Stimulated activated CD4-positive, alpha-beta T cell treated with anti-CD3 and anti-CD28 coated beads, Interleukin-1b, Interleukin-23, amount 100 ng/mL, for 48 hours (primary cell): Measurements from ENCODE around the gene MICAL2.

Source experiments
- DNase-seq: peaks from one replicate; pipeline ENCODE4 v3.0.0-alpha.2; 2020

Gene MICAL2

DNA sequence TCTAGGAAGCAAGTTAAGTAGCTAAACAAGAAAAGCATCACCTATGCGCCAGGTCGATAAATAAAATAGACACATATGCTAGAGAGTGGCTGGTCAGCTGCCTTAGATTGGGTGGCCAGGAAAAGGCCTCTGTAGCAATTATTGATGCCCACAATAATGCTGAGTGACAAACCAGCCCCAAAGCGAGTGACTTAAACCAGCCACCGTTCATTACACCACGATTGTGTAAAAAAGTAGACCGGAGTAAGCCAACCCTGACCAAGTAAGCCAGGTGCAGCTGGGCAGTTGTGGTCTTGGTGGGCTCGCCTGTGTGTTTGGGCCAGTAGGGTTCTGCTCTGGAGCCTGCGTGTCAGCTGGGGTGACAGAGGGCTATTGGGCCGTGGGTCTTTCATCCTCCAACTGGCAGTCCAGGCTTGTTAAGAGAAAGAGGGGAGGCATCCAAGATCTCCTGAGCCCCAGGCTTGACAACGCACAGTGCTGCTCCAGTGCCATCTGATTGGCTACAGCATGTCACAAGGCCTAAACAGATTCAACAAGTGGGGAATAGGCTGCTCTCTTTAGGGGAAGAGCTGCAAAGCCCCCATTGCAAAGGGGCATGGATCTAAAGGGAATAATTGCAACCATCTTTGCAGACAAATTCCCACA, 166.6 kb downstream of the MICAL2 start:
- no peak for DNase-seq

- no peak for DNase-seq
Observed at GRCh38 chr11:12278766-12279671, 168.6 kb downstream of the MICAL2 start.

DNA sequence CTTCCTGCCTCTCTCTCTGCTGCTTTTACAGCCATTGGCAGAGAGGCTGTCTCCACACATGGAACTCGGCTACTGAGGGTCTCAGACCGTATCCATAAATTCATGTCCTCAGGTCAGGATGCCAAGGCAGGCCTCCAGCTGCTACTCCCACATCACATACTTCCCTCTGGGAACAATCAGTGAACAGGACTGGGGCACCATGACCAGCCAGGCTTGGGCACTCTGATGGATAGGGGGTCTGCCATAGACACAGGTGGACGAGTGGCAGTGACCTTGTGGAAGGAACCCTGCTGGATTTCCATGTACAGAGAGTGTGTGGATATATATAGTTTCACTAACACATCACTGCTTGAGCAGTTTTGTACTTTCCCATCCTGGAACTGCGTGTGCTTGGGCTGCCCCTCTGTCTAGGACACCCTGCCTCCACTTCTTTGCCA, 169.3 kb downstream of the MICAL2 start:
- no peak for DNase-seq

- no peak for DNase-seq
Observed at GRCh38 chr11:12280199-12280837, 169.9 kb downstream of the MICAL2 start.

- DNase-seq: peak; percentile 22
Observed at GRCh38 chr11:12280838-12281565, 170.6 kb downstream of the MICAL2 start.

DNA sequence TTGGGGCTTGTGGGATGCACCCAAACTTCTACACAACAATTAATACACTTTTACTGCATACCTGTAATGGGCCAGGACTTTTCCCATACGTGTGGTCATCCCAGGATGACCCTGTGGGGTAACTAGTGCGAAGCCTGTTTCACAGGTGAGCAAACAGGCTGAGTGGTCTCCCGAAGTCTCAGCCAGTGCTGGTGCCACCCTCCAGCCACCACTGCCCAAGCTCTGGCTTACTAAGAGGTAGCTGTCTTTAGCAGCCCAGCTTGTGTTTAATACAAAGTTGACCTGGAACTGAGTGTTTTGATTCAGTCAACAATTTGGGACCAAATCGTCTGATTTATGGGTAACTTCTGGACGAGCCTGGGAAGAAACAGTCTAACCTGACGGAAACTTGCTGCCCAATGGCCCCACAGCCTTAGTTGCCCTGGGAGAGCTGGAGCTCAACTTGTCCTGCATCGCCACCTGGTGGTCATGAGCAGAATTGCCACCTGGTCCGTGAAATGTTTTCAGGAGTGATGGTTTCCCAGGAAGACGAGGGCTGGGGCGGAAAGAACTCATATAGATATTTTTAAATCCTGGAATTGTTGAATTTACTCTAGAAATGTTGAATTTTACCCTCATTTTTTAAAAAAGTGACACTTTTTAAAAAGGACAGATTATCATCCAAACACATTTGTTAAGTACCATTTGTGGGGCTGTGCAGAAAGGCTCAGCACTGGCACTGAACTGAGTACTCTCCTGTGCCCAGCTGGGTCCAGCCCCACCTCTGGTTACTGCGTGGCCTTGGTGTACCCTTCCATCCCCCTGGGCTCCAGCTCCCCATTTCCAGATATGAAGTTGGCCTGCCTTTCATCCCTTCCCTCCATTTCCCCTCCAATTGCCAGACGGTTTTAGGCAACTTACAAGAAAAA, 171.4 kb downstream of the MICAL2 start:
- DNase-seq: peak; percentile 78

GRCh38 chr11:12282676-12283075, 172.3 kb downstream of the MICAL2 start:
- DNase-seq: no peak

DNA sequence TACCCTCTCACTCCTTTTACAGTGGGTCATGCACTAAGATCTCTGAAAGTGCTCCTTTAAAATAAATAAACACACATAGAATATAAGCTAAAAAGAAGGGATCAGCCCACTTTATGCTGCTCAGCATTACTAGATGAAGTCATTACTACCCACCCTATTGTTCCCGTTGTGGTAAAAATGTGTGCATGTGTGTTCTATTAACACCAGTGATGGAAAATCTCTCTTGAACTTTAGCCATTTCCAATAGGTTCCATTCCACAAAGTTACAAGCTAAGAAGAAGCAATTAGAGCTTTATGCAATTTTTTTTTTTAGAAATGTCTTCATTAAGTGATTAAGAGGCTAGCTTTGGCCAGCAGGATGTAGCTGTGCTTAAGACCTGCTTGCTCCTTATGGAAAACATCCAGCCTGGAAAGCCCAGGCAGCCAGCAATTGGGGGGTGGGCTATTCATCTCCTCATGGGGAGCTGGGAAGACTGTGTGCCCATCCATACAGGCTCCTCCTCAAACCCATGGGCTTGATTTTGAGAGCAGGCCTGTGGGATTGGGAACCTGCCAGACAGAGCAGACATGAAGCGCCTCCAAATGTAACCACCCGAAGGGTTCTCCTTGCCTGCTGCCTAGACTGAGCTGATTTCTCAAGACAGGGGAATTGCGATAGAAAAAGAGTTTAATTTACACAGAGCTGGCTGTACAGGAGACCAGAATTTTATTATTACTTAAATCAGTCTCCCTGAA, 174.1 kb downstream of the MICAL2 start:
- DNase-seq: no peak

- no peak for DNase-seq
Observed at GRCh38 chr11:12285106-12285505, 174.7 kb downstream of the MICAL2 start.

DNA sequence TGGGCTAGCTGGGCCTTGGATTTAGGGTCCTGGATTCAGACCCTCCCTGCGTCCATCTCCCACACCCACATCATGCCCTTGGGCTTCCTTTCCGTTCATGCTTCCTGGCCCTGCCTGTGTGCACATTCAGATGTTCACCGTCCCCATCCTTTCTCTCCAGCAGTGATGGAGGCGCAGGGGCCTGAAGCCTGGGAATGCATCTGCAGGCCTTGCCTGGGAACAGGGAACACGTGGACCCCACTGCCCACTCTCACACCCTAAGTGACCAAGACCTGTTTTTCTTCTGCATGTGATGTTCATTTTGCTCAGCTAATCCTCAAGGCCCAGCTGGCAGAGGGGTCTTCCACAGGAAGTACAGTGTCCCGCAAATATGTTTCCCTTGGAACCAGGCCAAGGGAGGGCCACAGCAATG, 175.4 kb downstream of the MICAL2 start:
- no peak for DNase-seq

DNA sequence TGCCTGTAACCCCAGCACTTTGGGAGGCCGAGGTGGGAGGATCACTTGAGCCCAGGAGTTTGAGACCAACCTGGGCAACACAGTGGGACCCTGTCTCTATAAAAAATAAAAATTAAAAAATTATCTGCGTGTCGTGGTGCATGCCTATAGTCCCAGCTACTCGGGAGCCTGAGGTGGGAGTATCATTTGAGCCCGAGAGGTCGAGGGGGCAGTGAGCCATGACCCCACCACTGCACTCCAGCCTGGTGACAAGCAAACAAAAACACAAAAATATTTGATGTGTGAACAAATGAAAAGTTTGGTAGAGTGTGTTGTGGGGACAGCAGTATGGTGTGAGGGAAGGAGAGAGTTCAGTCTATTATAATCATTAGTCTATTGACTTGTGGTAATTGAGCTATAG, 176.2 kb downstream of the MICAL2 start:
- no peak for DNase-seq

DNA sequence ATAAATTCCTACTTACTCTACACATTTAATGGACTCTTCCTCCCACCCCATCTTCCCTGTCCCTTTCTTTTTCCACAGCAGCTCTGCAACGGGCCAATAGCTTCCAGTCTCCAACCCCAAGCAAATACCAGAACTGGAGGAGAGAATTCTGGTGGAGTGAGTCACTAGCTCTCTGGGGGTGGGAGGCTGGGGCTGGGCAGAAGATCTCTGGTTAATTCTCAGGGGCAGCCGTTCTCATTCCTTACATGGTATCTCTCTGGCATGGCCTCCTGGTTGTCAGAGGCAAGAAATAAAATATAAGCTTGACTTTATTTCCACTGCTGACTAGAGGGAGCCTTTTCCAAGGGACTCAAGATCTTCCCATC, 176.6 kb downstream of the MICAL2 start:
- DNase-seq: no peak

- DNase-seq: no peak
Observed at GRCh38 chr11:12287374-12288211, 177.2 kb downstream of the MICAL2 start.

DNA sequence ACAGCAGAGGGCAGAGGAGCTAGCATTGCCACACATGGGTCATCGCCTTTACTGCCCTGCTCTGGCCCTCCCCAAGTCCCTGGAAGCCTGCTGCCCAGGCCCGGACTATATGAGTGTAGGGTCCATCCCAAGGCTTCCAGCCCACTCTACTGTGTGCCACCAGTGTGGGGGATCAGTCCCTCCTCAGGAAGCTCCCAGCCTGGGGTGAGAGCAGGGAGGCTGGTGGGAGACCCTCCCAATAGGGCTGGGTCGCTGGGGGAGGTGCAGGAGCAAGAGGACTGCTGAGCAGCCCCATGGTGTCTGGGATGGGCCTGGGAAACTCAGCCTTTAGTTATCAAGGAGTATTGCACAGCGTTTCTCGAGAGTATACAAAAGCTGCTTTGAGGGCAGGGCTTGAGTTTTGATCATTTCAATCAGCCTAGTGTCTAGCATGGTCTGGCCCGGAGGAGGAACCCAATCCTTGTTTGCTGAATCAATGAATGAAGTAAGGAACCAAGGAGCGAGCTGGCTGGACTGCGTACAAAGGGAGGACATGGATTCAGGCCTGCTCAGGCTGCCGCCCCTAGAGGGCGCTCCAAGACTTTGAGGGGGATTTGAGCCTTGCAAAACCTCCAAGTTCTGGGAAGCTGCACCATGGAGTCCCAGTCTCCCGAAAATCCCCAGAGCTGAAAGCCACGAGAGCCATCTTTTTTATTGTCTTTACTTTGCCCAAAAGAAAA, 178.0 kb downstream of the MICAL2 start:
- DNase-seq: peak; percentile 43

- no peak for DNase-seq
Observed at GRCh38 chr11:12288931-12289666, 178.7 kb downstream of the MICAL2 start.

GRCh38 chr11:12289667-12290476, 179.5 kb downstream of the MICAL2 start:
- no peak for DNase-seq

GRCh38 chr11:12290477-12290922, 180.1 kb downstream of the MICAL2 start:
- DNase-seq: no peak

- DNase-seq: no peak
Observed at GRCh38 chr11:12291313-12291712, 180.9 kb downstream of the MICAL2 start.
